NCI-H2029 treated with DMSO at 0.1 percent for 48 hours (cell line): ENCODE results near the gene TMEM229B.

ENCODE experiments used
- DNase-seq: peaks from one replicate; lab custom pipeline; 2025; lab: John Stamatoyannopoulos, UW

The TMEM229B gene

DNA sequence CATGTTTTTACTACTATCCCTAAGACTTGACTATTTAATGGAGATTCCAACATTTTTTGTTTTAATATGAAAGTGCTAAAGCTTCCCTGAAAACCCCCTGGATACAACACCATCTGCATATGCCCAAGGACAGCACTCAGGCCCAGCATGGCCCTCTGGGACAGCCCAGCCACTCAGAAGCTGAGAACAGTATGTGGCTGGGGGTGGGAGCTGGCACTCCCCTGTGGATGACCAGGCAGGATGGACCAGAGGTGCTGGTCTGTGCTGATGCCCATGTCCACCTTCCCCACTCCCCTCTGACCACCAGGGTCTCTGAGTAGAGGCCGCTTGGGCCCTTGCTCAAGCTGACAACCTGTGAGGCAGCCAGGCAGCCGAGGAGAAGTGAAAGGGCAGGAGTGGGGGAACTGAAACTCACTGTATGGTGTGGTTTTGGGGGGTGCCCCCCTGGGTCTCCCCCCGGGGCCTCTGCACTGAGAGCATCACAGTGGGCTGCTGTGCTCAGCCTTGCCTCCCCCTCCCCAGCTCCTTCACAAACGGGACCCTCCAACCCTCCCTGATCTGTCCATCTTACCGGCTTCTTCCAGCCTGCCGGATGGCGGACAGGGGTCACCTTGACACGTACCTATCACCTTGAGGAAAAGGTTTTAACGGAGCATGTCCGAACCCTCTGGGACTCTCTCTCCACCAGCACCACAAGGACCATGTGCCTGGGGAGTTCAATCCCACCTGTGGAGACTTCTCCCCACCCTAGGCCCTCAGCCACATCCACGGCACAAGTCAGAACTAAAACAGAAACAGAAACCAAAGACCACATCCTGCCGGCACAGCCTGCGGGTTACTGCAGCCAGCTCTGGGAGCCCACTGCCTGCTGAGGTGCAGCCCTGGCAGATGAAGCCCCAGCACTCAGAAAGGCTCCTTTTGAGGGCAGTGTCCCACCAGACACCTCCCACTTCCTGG, at the start of gene TMEM229B:
Gene TMEM229B, minus strand, starts transcription at position 785 of the 957 bp plus-strand sequence. CDS start 14,798 bp downstream, outside the sequence.
- DNase-seq, result no peak

DNA sequence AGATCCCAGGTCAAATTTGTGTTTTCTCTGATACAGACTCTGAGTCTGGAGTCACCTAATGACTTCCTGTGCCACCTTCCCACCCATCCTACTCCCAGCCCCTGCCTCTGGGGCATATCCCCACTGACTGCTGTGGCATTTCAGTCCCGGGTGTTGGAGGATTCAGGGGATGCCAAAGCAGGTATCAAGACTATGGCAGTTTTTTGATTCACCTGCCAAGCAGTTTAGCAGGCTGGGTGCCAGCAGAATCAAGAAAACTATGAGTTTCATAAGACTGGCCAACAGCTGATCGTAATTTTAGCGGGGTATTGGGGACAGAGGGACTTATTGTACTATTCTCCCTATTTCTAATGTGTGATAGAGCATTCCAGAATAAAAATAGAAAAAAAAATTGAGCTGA, 49.2 kb upstream of the TMEM229B start:
- no peak for DNase-seq

- DNase-seq, result no peak
Observed at GRCh38 chr14:67536087-67536486, 47.6 kb upstream of the TMEM229B start.

DNA sequence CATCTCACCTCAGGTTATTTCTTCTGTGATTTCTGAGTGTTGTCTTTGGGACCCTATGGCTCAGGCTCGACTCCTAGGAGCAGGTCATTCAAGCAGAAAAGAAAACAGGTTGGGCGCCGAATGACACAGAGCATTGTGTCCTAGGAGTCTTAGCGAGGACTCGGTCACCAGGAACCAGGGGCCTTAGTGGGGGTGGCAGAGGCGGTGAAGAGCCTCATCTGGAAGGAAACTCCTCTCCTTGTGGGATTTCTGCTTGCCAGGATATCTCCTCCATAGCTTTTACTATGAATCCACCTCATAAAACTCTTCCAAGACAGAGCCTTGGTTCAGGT, 45.2 kb upstream of the TMEM229B start:
- no peak for DNase-seq

GRCh38 chr14:67532998-67533753, 44.7 kb upstream of the TMEM229B start, which contains the start of gene PLEKHH1:
TSS of gene PLEKHH1 (plus strand) at chr14:67533290. CDS start at chr14:67541868, 8,578 bp downstream.
- peak; percentile 10 for DNase-seq

DNA sequence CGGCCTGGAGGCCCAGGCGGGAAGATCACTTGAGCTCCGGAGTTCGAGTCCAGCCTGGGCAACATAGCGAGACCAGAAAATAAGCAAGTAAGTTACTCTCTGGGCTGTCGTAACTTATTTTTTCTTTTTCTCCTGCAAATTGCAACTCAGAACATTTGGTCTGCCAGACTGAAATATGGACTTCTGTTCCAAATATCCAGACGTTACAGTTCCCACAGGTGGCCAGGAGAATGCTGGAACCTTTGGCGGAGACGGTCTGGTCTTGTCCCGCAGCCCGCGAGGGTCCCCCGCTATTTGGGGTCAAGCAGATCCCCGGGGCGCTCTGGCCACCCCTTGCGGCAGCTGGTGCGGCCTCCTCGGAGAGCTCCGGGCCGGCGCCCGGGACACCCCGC, 44.1 kb upstream of the TMEM229B start:
- DNase-seq, result no peak

DNA sequence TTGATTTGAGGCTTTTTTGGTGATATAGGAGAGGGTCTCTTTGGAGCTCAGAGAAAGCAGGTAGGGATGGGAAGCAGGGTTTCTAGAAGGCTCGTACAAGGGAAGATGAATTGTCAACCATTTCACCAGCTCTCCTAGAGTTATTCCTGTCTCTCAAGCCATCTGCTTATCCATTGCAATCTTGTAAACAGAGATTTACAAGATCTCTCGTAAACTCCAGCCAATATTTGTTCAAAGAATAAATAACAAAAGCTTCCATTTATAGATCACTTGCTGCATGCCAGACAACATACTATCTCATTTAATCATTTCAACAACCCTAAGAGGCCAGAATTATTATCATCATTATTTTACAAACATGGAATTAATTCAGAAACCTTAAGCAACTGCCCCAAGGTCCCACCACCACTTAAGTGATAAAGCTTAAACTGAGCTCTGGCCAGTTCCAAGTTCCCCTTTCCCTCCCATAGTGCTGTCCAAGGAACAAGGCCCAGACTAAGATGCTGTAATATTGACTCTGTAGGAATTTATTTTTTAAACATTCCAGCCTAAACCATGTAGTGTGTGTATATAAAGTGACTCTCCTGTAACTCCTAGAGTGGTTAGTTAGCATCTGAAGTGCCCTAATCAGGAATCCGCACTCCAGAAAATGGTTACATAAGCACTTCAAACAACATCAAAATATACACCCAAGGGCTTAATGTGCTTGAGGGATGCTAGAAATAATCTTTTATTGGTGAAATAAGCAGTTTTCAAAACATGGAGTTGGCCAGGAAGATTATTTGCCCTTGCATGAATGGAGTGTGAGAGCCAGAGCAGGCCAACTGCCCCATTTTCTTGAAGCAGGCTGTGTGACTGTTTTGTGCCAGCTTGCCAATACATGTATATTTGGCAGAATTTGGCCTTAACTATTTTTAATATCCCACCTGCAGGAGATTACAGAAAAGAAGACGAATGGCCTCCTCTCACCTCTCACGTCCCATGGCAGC, 41.7 kb upstream of the TMEM229B start:
- DNase-seq, result no peak

DNA sequence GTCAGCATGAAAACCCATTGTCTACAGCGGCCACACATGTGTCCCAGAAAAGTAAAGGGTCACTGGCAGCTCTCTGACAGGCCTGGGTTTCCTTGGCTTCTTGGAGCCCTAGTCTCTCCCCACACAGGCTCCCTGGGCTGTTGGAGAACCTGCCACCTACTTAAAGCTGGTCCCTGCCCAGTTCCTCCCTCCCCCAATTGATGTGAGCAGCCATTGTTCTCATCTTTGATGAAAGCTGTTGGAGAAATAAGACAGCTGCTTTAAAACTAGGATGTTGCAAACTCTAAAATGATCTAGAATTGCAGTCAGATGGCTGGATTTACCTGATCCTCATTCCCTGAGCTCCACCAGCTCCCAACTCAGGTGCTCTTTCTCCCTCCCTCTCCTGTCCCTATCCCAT, 39.8 kb upstream of the TMEM229B start:
- no peak for DNase-seq

DNA sequence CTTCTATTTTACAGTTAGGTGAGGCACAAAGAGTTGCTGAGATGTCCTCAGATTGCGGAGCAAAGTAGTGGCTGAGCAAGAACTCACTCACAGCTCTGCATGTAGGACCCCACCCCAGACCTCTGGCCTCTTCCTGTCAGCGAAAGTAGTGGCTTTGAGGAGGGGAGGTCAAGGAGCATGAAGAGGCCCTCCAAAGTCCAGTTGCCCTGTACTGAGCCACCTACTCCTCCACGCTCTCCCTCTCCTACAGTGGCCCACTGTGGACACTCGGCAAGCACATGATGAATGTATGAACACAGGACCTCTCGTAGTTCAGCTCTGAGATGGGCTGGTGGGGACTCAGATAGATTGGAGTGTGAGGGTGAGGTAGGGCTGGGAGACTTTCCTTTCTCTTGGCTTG, 39.2 kb upstream of the TMEM229B start:
- no peak for DNase-seq

- peak; percentile 11 for DNase-seq
Observed at GRCh38 chr14:67526676-67527459, 38.3 kb upstream of the TMEM229B start.

GRCh38 chr14:67526181-67526580, 37.7 kb upstream of the TMEM229B start:
- DNase-seq, result no peak

GRCh38 chr14:67525389-67525788, 36.9 kb upstream of the TMEM229B start:
- DNase-seq, result no peak

DNA sequence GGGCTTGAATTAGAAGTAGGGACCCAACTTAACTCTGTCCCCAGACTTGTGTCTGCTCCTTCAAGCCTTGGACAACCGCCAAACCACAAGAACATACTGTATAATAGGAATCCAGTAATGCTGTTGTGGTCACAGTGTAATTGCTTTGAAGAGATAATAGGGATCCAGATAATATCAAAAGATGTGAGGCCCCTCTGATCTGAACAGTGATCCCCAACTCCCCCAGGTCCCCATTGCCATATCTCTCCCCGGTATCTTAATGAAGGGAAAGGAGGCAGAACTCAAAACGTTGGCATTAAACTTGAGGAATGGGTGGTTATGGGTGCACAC, 36.1 kb upstream of the TMEM229B start:
- DNase-seq, result no peak

DNA sequence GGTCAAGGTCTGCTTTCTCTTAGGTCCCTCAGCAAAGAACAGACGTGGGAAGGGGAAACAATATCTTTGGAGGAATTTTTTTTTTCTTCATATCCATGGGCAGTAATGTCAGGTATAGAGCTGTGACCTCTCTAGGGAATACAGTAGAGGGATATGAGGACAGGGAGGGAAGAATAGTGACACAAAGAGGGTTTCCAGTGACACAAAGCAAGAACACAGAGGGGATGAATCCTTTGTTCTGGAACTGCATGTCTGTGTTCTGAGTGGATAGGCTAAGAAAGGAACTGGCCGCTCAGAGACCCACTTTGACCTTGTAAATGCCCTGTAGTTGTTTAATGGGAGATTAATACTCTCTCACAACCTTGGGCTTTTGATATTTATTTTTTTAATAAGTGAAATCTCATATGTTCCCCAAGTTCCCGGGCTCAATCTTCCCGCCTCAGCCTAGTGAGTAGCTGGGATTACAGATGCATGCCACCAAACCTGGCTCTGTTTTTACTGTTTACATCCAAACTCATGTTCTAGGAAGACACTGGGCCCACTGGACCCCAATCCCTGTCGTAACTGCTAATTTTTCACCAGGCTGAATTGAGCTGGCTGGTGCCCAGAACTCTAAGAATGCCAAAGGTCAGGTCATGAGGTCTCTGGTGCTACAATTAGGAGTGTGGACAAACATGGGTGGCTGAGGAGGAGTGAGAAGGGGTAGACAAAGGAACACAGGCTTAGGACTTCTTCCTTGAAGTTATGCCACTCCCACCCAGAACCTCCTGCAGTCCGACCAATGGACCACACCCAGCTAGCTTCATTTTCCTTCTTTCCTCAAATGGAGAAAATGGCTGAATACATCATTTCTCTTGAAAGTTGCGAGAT, 35.5 kb upstream of the TMEM229B start:
- DNase-seq, result no peak

- DNase-seq, result no peak
Observed at GRCh38 chr14:67522270-67522669, 33.7 kb upstream of the TMEM229B start.

DNA sequence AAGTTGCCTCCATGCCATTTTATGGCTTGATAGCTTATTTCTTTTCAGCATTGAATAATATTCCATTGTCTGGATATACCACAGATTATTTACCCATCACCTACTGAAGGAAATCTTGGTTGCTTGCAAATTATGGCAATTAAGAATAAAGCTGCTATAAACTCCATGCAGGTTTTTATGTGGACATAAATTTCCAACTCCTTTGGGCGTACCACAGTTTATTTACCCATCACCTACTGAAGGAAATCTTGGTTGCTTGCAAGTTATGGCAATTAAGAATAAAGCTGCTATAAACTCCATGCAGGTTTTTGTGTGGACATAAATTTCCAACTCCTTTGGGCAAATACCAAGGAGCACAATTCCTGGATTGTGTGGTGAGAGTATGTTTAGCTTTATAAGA, 32.0 kb upstream of the TMEM229B start:
- DNase-seq, result no peak

DNA sequence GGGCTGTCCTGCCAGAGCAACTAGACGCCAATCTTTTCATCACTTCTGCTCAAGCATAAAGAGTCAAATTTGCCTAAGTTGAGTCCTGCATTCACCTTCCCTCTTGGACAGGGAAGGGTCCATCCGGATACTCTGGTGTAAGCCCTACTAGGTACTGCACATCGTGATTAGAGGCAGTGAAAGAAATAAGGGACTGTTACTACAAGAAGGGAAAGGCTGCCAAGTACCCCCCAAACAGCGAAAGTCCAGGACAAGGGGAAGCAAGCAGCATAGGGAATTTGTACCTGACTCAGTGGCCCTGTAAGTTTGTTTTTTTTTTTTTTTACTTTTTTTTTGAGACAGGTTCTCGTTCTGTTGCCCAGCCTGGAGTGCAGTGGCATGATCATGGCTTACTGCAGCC, 30.9 kb upstream of the TMEM229B start:
- DNase-seq, result no peak

DNA sequence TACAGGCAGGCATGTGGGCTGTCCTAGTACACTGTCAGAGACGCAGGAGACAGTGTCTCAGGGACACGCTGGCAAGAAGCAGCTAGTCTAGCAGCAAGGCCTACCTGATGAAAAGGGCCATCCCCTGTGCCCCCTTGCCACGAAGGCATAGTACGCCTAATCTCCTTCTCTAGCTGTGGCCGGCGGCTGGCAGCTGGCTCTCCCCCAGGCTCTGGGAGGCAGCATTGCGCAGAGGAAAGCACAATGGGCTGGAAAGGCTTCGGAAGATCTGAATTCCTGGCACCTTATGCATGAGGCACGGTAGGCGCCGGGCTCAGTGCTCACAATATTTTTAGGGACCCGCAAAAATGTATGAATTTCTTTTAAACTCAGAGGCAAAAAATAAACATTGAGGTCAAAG, 28.6 kb upstream of the TMEM229B start:
- DNase-seq, result no peak

DNA sequence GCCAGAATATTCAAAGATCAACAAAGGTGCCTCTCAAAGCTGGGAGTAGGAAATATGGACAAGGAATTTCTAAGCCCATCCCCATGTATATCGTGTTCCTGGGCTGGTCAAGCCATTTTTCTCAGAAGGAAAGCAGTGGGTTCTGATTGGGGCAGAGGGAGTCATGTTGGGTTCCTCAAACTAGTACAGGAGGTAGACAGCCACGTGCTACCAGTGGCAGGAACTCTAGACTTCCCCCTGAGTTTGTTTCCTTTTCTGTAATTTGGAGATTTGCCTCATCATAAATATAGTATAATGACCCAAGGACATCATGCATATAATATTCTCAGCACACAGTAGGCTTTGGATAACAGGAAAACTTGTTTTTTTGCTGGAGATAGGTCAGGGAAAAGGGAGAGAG, 28.2 kb upstream of the TMEM229B start:
- DNase-seq, result no peak

GRCh38 chr14:67515386-67516079, 27.0 kb upstream of the TMEM229B start:
- DNase-seq, result no peak
